Breast epithelium (tissue), 3 donors: ENCODE data around the gene ADAM23.

Experiments used
- POLR2A ChIP-seq: fragments of 450-650 bp; IDR thresholded peaks from one replicate; pipeline ENCODE4 v1.6.1; 2016; ENCODE audit warnings: antibody characterized with exemption, mild to moderate bottlenecking, moderate library complexity
- POLR2AphosphoS5 ChIP-seq, 3 donors: sonication (generic); formaldehyde crosslinking; IDR thresholded peaks; one replicate each; pipeline ENCODE4 v1.6.1; 2017; ENCODE audit warnings: antibody characterized with exemption in 3 of 3
- TF ChIP-seq, protein P1 (sequence below), 3 donors: fragments of 450-650 bp; IDR thresholded peaks; one replicate each; pipeline ENCODE4 v1.5.1; 2016 to 2017; ENCODE audit warnings: antibody characterized with exemption in 3 of 3, mild to moderate bottlenecking in 3 of 3, moderate library complexity in 3 of 3

DNA sequence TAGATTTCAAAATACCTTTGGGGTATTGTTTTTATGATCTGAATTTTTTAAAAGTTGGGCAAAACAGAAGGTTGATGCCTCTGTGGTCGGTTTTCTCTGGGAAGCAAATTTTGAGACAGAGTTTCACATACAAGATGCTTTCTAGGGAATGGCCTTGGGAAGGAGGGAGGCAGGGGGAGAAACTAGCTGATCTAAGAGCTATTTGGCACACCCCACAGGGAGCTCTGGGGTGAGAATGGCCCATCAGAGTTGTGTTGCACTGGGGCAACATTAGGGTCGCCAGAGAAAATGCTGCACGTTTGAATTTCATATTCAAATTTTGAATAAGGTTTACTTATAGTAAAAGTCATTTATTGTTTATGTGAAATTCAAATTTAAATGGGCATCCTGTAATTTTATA lies 11.9 kb upstream of the ADAM23 start:
- TF ChIP-seq POLR2AphosphoS5 (IDR thresholded peaks at IDR 0.05): no peak
- TF ChIP-seq, protein P1, sequence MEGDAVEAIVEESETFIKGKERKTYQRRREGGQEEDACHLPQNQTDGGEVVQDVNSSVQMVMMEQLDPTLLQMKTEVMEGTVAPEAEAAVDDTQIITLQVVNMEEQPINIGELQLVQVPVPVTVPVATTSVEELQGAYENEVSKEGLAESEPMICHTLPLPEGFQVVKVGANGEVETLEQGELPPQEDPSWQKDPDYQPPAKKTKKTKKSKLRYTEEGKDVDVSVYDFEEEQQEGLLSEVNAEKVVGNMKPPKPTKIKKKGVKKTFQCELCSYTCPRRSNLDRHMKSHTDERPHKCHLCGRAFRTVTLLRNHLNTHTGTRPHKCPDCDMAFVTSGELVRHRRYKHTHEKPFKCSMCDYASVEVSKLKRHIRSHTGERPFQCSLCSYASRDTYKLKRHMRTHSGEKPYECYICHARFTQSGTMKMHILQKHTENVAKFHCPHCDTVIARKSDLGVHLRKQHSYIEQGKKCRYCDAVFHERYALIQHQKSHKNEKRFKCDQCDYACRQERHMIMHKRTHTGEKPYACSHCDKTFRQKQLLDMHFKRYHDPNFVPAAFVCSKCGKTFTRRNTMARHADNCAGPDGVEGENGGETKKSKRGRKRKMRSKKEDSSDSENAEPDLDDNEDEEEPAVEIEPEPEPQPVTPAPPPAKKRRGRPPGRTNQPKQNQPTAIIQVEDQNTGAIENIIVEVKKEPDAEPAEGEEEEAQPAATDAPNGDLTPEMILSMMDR (IDR thresholded peaks at IDR 0.05): no peak
- no peak for TF ChIP-seq POLR2A
